ENCODE results near the gene TTYH2. TPM values are rescaled to one million over a fixed set of nuclear protein-coding genes. Genes with fewer than 3 reads are reported as not detected.

TTYH2 gene
- total RNA-seq, 1 experiment from 2014 or later: 1.5 TPM

- H3K79me2 ChIP-seq (ENCODE audit: low read depth): peaks cover 16% of the 10 kb centered on the region
- peaks cover 11% of the 10 kb centered on the region for H3K36me3 ChIP-seq (ENCODE audit: low read depth)
- TF ChIP-seq CTCF (conservative IDR thresholded peaks at IDR 0.05) (no peak), EZH2 (IDR thresholded peaks at IDR 0.05; ENCODE audit: low read depth) (no peak)
- no peak for DNase-seq
- peaks cover 6% of the 10 kb centered on the region; the same call in 1 of the 2 replicates for H3F3A ChIP-seq (ENCODE audit: insufficient read depth, low read depth)
- H3K9me2 ChIP-seq (ENCODE audit: insufficient read depth): no peaks in the 10 kb centered on the region
- intact Hi-C loops (cut with micrococcal nuclease; ENCODE audit: unreplicated experiment): no loop called here
- no peak overlapping the region for H3K27ac ChIP-seq
- peaks cover 13% of the 10 kb centered on the region for H4K20me1 ChIP-seq (ENCODE audit: insufficient read depth)
- no peak overlapping the region for H2AFZ ChIP-seq
- H3K4me1 ChIP-seq (replicated peaks; ENCODE audit: insufficient read depth): peaks cover 5% of the 10 kb centered on the region
- BruUV-seq (replicated peaks): no TSS peak
- no peaks in the 10 kb centered on the region for H3K9me3 ChIP-seq (ENCODE audit: insufficient read depth, low read depth)
- H3K4me2 ChIP-seq: no peak overlapping the region
- POLR2A ChIA-PET (ENCODE audit: unreplicated experiment): interaction anchor here (0.7 kb wide), 1 partner anchor 97 kb away, joined by 3 read pairs; no protein-coding TSS in a partner anchor
- CTCF ChIA-PET: interaction anchor here (0.7 to 1.1 kb wide), 3 partner anchors 9 to 111 kb away, joined by 4 to 8 read pairs (median 4); no protein-coding TSS in a partner anchor
- H3K4me3 ChIP-seq: no peak overlapping the region
- H3K27me3 ChIP-seq (ENCODE audit: insufficient read depth, low read depth): peaks cover 79% of the 10 kb centered on the region
Measured at GRCh38 chr17:74200112-74200511, 13.3 kb upstream of the TTYH2 start.

- intact Hi-C loops (cut with micrococcal nuclease; ENCODE audit: unreplicated experiment): no loop called here
- peaks cover 27% of the 10 kb centered on the region for H3K79me2 ChIP-seq (ENCODE audit: low read depth)
- no peak for DNase-seq
- H3K4me1 ChIP-seq (replicated peaks; ENCODE audit: insufficient read depth): peaks cover 16% of the 10 kb centered on the region
- POLR2A ChIA-PET (ENCODE audit: unreplicated experiment): no interaction called here
- peaks cover 17% of the 10 kb centered on the region for H3F3A ChIP-seq (ENCODE audit: insufficient read depth, low read depth)
- H4K20me1 ChIP-seq (ENCODE audit: insufficient read depth): peaks cover 17% of the 10 kb centered on the region
- no peaks in the 10 kb centered on the region for H3K9me2 ChIP-seq (ENCODE audit: insufficient read depth)
- CTCF ChIA-PET: interaction anchor here (1.2 kb wide), 1 partner anchor 27 kb away, joined by 3 read pairs; no protein-coding TSS in a partner anchor
- H3K9me3 ChIP-seq (ENCODE audit: insufficient read depth, low read depth): no peaks in the 10 kb centered on the region
- H3K4me3 ChIP-seq: no peak overlapping the region
- no TSS peak for BruUV-seq (replicated peaks)
- no peak overlapping the region for H2AFZ ChIP-seq
- TF ChIP-seq EZH2 (IDR thresholded peaks at IDR 0.05; ENCODE audit: low read depth) (peak; percentile 37; the same call in 1 of the 2 replicates), CTCF (conservative IDR thresholded peaks at IDR 0.05) (no peak)
- H3K4me2 ChIP-seq: no peak overlapping the region
- H3K36me3 ChIP-seq (ENCODE audit: low read depth): peaks cover 21% of the 10 kb centered on the region
- H3K27me3 ChIP-seq (ENCODE audit: insufficient read depth, low read depth): peaks cover 68% of the 10 kb centered on the region
- H3K27ac ChIP-seq: no peak overlapping the region
Measured at GRCh38 chr17:74201250-74201649, 12.1 kb upstream of the TTYH2 start.

- POLR2A ChIA-PET (ENCODE audit: unreplicated experiment): no interaction called here
- no peak overlapping the region for H3K4me3 ChIP-seq
- H3K36me3 ChIP-seq (ENCODE audit: low read depth): peaks cover 26% of the 10 kb centered on the region
- 0 out of 2 replicates have a peak, but pooled peaks have one; percentile 18 for TF ChIP-seq EZH2 (IDR thresholded peaks at IDR 0.05; ENCODE audit: low read depth)
- no peak for TF ChIP-seq CTCF (conservative IDR thresholded peaks at IDR 0.05)
- peaks cover 62% of the 10 kb centered on the region for H3K27me3 ChIP-seq (ENCODE audit: insufficient read depth, low read depth)
- H2AFZ ChIP-seq: no peak overlapping the region
- peaks cover 24% of the 10 kb centered on the region for H4K20me1 ChIP-seq (ENCODE audit: insufficient read depth)
- CTCF ChIA-PET: no interaction called here
- BruUV-seq (replicated peaks): no TSS peak
- no peaks in the 10 kb centered on the region for H3K9me3 ChIP-seq (ENCODE audit: insufficient read depth, low read depth)
- DNase-seq: no peak
- H3K4me2 ChIP-seq: no peak overlapping the region
- intact Hi-C loops (cut with micrococcal nuclease; ENCODE audit: unreplicated experiment): no loop called here
- peaks cover 24% of the 10 kb centered on the region for H3F3A ChIP-seq (ENCODE audit: insufficient read depth, low read depth)
- H3K4me1 ChIP-seq (replicated peaks; ENCODE audit: insufficient read depth): peaks cover 17% of the 10 kb centered on the region
- H3K79me2 ChIP-seq (ENCODE audit: low read depth): peaks cover 34% of the 10 kb centered on the region
- H3K27ac ChIP-seq: no peak overlapping the region
- H3K9me2 ChIP-seq (ENCODE audit: insufficient read depth): no peaks in the 10 kb centered on the region
Measured at GRCh38 chr17:74201948-74202347, 11.4 kb upstream of the TTYH2 start.
